ENCODE results near the gene C19orf85. TPM values are rescaled to one million over a fixed set of nuclear protein-coding genes. Genes with fewer than 3 reads are reported as not detected.

Gene C19orf85
- total and polyA plus RNA-seq, 3 experiments from 2014 or later = not detected

DNA sequence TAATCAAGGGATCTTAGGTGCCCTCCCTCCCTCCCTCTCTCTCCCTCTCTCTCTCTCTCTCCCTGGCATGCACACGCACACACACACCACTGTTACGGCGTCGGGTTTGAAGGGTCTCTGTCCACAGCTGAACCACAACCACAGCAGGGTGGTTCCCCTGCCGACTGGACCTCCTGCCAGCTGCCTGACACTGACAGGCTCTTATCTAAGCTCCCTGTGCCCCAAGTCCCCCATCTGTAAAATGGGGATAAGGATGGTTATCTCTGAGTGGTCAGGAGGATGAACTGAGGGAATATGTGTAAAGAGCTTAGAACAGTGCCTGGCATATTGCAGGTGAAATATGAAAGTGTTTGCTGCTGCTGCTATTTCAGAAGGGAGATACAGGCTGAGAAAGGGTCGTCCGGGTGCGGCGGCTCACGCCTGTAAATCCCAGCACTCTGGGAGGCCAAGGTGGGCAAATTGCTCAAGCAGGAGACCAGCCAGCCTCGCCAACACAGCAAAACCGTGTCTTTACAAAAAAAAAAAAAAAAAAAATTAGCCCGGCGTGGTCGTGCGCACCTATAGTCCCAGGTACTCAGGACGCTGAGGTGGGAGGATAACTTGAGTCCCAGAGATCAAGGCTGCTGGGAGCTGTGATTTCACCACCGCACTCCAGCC is 20.6 kb downstream of the C19orf85 start:
- H3K27me3 ChIP-seq (ENCODE audit: insufficient read depth, low read length, poor library complexity, severe bottlenecking) = peaks cover 49% of the 10 kb centered on the region

GRCh38 chr19:55443045-55443823 is 21.3 kb downstream of the C19orf85 start, which contains the start of gene SHISA7:
Gene SHISA7, minus strand, starts transcription at chr19:55443300. Its CDS starts 437 bp downstream, at chr19:55442863.
- peaks cover 0 to 3% (median 2%) of the 10 kb centered on the region in 5 donors for H3K9me3 Mint-ChIP-seq
- Histone ChIP-seq H3K9me3 (ENCODE audit: low read length) (no peaks in the 10 kb centered on the region), H3K4me3 (ENCODE audit: low read length) (no peak within 1 kb of the TSS), H3K27ac (ENCODE audit: low read depth, low read length) (no peak within 1 kb of the TSS), H3K4me1 (ENCODE audit: insufficient read depth, low read length) (peaks cover 15% of the 10 kb centered on the region), H3K27me3 (ENCODE audit: insufficient read depth, low read length, poor library complexity, severe bottlenecking) (peaks cover 51% of the 10 kb centered on the region), H3K36me3 (ENCODE audit: insufficient read depth, low read length) (no peaks in the 10 kb centered on the region)
- H3K27me3 Mint-ChIP-seq = peaks cover 56 to 62% of the 10 kb centered on the region in 2 donors
- CTCF ChIA-PET = no interaction called here
- peaks cover 13 to 24% (median 22%) of the 10 kb centered on the region in 3 donors for H3K4me1 Mint-ChIP-seq
- no peak for DNase-seq
- no peak within 1 kb of the TSS for H3K27ac Mint-ChIP-seq
- peaks cover 0 to 5% (median 1%) of the 10 kb centered on the region in 3 donors for H3K36me3 Mint-ChIP-seq
- POLR2A ChIA-PET = no interaction called here
- peak within 1 kb of the TSS in 4 of 7 donors; percentile 9 to 78 (median 47) for H3K4me3 Mint-ChIP-seq

More for the DNA sequence above, 20.6 kb downstream of the C19orf85 start:
- H3K9me3 ChIP-seq (ENCODE audit: low read length) = no peaks in the 10 kb centered on the region
- peak overlapping the region in 3 of 7 donors; percentile 9 to 78 (median 53) for H3K4me3 Mint-ChIP-seq
- CTCF ChIA-PET = no interaction called here
- H3K4me1 Mint-ChIP-seq = peaks cover 13 to 24% (median 22%) of the 10 kb centered on the region in 3 donors
- DNase-seq = no peak
- H3K27me3 Mint-ChIP-seq = peaks cover 53 to 55% of the 10 kb centered on the region in 2 donors
- H3K27ac Mint-ChIP-seq = peak overlapping the region in 1 of 8 donors; percentile 50
- peaks cover 0 to 4% (median 1%) of the 10 kb centered on the region in 3 donors for H3K36me3 Mint-ChIP-seq
- H3K4me1 ChIP-seq (ENCODE audit: insufficient read depth, low read length) = peaks cover 15% of the 10 kb centered on the region
- H3K27ac ChIP-seq (ENCODE audit: low read depth, low read length) = no peak overlapping the region
- POLR2A ChIA-PET = no interaction called here
- peaks cover 0 to 3% (median 2%) of the 10 kb centered on the region in 5 donors for H3K9me3 Mint-ChIP-seq
- no peaks in the 10 kb centered on the region for H3K36me3 ChIP-seq (ENCODE audit: insufficient read depth, low read length)
- no peak overlapping the region for H3K4me3 ChIP-seq (ENCODE audit: low read length)

- Mint-ChIP-seq H3K27ac (no peak overlapping the region), H3K4me1 (peaks cover 13 to 24% (median 22%) of the 10 kb centered on the region in 3 donors), H3K27me3 (peaks cover 56 to 65% of the 10 kb centered on the region in 2 donors), H3K36me3 (peaks cover 0 to 5% (median 1%) of the 10 kb centered on the region in 3 donors), H3K9me3 (peaks cover 0 to 3% (median 3%) of the 10 kb centered on the region in 5 donors), H3K4me3 (peak overlapping the region in 1 of 7 donors; percentile 41)
- DNase-seq = no peak
- Histone ChIP-seq H3K4me3 (ENCODE audit: low read length) (no peak overlapping the region), H3K4me1 (ENCODE audit: insufficient read depth, low read length) (peaks cover 15% of the 10 kb centered on the region), H3K27ac (ENCODE audit: low read depth, low read length) (no peak overlapping the region), H3K27me3 (ENCODE audit: insufficient read depth, low read length, poor library complexity, severe bottlenecking) (peaks cover 51% of the 10 kb centered on the region), H3K36me3 (ENCODE audit: insufficient read depth, low read length) (no peaks in the 10 kb centered on the region), H3K9me3 (ENCODE audit: low read length) (no peaks in the 10 kb centered on the region)
- CTCF ChIA-PET = interaction anchor here (1.2 kb wide), 1 partner anchor 25 kb away, joined by 3 read pairs; no protein-coding TSS in a partner anchor
- POLR2A ChIA-PET = no interaction called here
Observed at GRCh38 chr19:55442372-55442961, 22.1 kb downstream of the C19orf85 start.

- Histone ChIP-seq H3K27me3 (ENCODE audit: insufficient read depth, low read length, poor library complexity, severe bottlenecking) (peaks cover 47% of the 10 kb centered on the region), H3K36me3 (ENCODE audit: insufficient read depth, low read length) (no peaks in the 10 kb centered on the region), H3K27ac (ENCODE audit: low read depth, low read length) (no peak overlapping the region), H3K4me1 (ENCODE audit: insufficient read depth, low read length) (peaks cover 15% of the 10 kb centered on the region), H3K4me3 (ENCODE audit: low read length) (no peak overlapping the region), H3K9me3 (ENCODE audit: low read length) (no peaks in the 10 kb centered on the region)
- H3K27ac Mint-ChIP-seq = peak overlapping the region in 2 of 8 donors; percentile 0 to 50
- no peak for DNase-seq
- peaks cover 0 to 5% (median 1%) of the 10 kb centered on the region in 3 donors for H3K36me3 Mint-ChIP-seq
- peaks cover 0 to 3% (median 3%) of the 10 kb centered on the region in 5 donors for H3K9me3 Mint-ChIP-seq
- H3K4me1 Mint-ChIP-seq = peaks cover 13 to 29% (median 22%) of the 10 kb centered on the region in 3 donors
- peaks cover 63 to 72% of the 10 kb centered on the region in 2 donors for H3K27me3 Mint-ChIP-seq
- CTCF ChIA-PET = interaction anchor here (1.2 kb wide), 1 partner anchor 26 kb away, joined by 3 read pairs; no protein-coding TSS in a partner anchor
- peak overlapping the region in 5 of 7 donors; percentile 9 to 77 (median 41) for H3K4me3 Mint-ChIP-seq
- POLR2A ChIA-PET = no interaction called here
Observed at GRCh38 chr19:55441692-55442321, 22.7 kb downstream of the C19orf85 start.

- H3K27ac ChIP-seq (ENCODE audit: low read depth, low read length) = no peak overlapping the region
- peak overlapping the region in 6 of 7 donors; percentile 3 to 46 (median 30) for H3K4me3 Mint-ChIP-seq
- POLR2A ChIA-PET = no interaction called here
- no peak overlapping the region for H3K4me3 ChIP-seq (ENCODE audit: low read length)
- peak overlapping the region in 1 of 8 donors; percentile 31 for H3K27ac Mint-ChIP-seq
- H3K4me1 Mint-ChIP-seq = peaks cover 13 to 31% (median 22%) of the 10 kb centered on the region in 3 donors
- H3K27me3 ChIP-seq (ENCODE audit: insufficient read depth, low read length, poor library complexity, severe bottlenecking) = peaks cover 47% of the 10 kb centered on the region
- peaks cover 67 to 76% of the 10 kb centered on the region in 2 donors for H3K27me3 Mint-ChIP-seq
- H3K36me3 ChIP-seq (ENCODE audit: insufficient read depth, low read length) = no peaks in the 10 kb centered on the region
- H3K9me3 ChIP-seq (ENCODE audit: low read length) = no peaks in the 10 kb centered on the region
- H3K4me1 ChIP-seq (ENCODE audit: insufficient read depth, low read length) = peaks cover 15% of the 10 kb centered on the region
- DNase-seq = no peak
- CTCF ChIA-PET = interaction anchor here (1.2 kb wide), 1 partner anchor 26 kb away, joined by 3 read pairs; no protein-coding TSS in a partner anchor
- H3K36me3 Mint-ChIP-seq = peaks cover 0 to 5% (median 1%) of the 10 kb centered on the region in 3 donors
- peaks cover 0 to 3% (median 3%) of the 10 kb centered on the region in 5 donors for H3K9me3 Mint-ChIP-seq
Observed at GRCh38 chr19:55441319-55441691, 23.2 kb downstream of the C19orf85 start.

DNA sequence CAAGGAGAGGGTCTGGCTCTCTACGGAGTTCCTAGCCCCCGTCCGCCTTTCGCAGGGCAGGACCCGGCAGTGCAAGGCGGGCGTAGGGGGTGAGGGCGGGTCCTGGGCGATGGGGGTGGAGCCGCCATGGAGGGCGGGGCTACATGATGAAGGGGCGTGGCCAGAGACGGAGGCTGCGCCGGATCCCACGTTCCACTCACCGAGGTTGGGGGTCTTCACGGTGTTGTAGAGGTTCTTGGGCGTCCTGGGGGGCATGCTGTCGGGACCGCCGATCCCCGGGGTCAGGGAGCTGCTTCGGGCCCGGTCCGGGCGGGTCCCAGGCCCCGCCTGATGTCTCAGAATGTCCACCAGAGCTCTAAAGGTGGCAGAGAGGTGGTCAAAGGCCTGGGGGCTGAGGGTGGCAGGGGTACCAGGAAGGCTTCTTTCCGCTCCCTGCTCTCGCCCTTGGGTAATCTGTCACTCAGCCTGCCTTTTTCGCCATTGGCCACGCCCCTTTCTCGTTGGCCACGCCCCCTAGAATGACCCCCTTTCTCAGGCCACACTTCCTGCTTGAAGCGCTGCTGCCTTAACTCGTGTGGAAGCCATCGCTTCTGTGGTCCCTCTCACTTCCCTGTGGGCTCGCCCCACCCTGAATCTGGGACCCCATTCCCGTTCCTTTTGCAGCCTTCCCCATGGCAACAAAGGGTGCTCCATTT is 24.0 kb downstream of the C19orf85 start:
- ChIA-PET POLR2A (no interaction called here), CTCF (no interaction called here)
- no peak for DNase-seq
- Histone ChIP-seq H3K9me3 (ENCODE audit: low read length) (no peaks in the 10 kb centered on the region), H3K27ac (ENCODE audit: low read depth, low read length) (peak overlapping the region; percentile 51), H3K4me1 (ENCODE audit: insufficient read depth, low read length) (peaks cover 15% of the 10 kb centered on the region), H3K27me3 (ENCODE audit: insufficient read depth, low read length, poor library complexity, severe bottlenecking) (peaks cover 47% of the 10 kb centered on the region), H3K4me3 (ENCODE audit: low read length) (no peak overlapping the region), H3K36me3 (ENCODE audit: insufficient read depth, low read length) (no peaks in the 10 kb centered on the region)
- peaks cover 13 to 31% (median 22%) of the 10 kb centered on the region in 3 donors for H3K4me1 Mint-ChIP-seq
- peaks cover 63 to 70% of the 10 kb centered on the region in 2 donors for H3K27me3 Mint-ChIP-seq
- H3K4me3 Mint-ChIP-seq = peak overlapping the region in 3 of 7 donors; percentile 41 to 62 (median 46)
- peaks cover 0 to 3% (median 3%) of the 10 kb centered on the region in 5 donors for H3K9me3 Mint-ChIP-seq
- peak overlapping the region in 1 of 8 donors; percentile 31 for H3K27ac Mint-ChIP-seq
- peaks cover 0 to 5% (median 1%) of the 10 kb centered on the region in 3 donors for H3K36me3 Mint-ChIP-seq

DNA sequence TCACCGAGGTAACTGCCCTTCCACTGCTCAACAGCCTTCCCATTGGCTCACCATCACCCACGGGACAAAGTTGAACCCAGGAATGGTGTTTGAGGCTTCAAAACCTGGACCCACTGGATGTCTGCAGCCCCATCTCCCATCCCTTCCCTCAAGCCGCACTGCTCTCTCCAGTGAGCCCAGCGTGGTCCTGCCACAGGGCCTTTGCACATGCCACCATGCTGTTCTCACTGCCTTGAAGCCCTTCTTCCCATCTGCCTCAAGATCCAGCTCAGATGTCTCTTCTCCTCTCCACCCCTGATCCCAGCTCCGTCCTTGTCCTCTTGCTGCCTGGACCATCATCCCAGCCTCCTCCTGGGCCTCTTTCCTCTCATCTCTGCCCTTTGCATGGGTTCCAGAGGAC is 25.5 kb downstream of the C19orf85 start:
- ChIA-PET CTCF (no interaction called here), POLR2A (no interaction called here)
- no peaks in the 10 kb centered on the region for H3K36me3 ChIP-seq (ENCODE audit: insufficient read depth, low read length)
- H3K27me3 ChIP-seq (ENCODE audit: insufficient read depth, low read length, poor library complexity, severe bottlenecking) = peaks cover 46% of the 10 kb centered on the region
- Mint-ChIP-seq H3K36me3 (peaks cover 0 to 5% (median 1%) of the 10 kb centered on the region in 3 donors), H3K9me3 (peaks cover 0 to 3% (median 3%) of the 10 kb centered on the region in 5 donors), H3K27me3 (peaks cover 48 to 58% of the 10 kb centered on the region in 2 donors), H3K27ac (no peak overlapping the region), H3K4me3 (no peak overlapping the region), H3K4me1 (peaks cover 13 to 31% (median 22%) of the 10 kb centered on the region in 3 donors)
- no peak overlapping the region for H3K27ac ChIP-seq (ENCODE audit: low read depth, low read length)
- peaks cover 15% of the 10 kb centered on the region for H3K4me1 ChIP-seq (ENCODE audit: insufficient read depth, low read length)
- no peak for DNase-seq
- H3K4me3 ChIP-seq (ENCODE audit: low read length) = no peak overlapping the region
- no peaks in the 10 kb centered on the region for H3K9me3 ChIP-seq (ENCODE audit: low read length)
